MM.1S (cell line): ENCODE results near the gene FGD4.

Experiments
- DNase-seq: peaks from one replicate; pipeline ENCODE4 v3.0.0-alpha.2; 2015
- H2AFZ ChIP-seq: fragments of 300-600 bp; sonication (generic); 2 replicates; pipeline ENCODE4 v1.6.0; 2016; ENCODE audit warnings: antibody characterized with exemption, low read length
- H3F3A ChIP-seq: fragments of 300-600 bp; sonication (generic); 2 replicates; pipeline ENCODE4 v1.6.1; 2016; ENCODE audit warnings: mild to moderate bottlenecking, antibody characterized with exemption, low read length, moderate library complexity, mixed read lengths; ENCODE audit not compliant: insufficient read depth
- H3K27ac ChIP-seq: fragments of 300-600 bp; sonication (generic); 2 replicates; pipeline ENCODE4 v1.5.1; 2016; ENCODE audit warnings: mild to moderate bottlenecking, low read length
- H3K27me3 ChIP-seq: fragments of 300-600 bp; sonication (generic); replicated peaks from 2 replicates; pipeline ENCODE4 v1.6.0; 2016; ENCODE audit warnings: low read length; ENCODE audit not compliant: insufficient read depth
- H3K36me3 ChIP-seq: fragments of 300-600 bp; sonication (generic); replicated peaks from 2 replicates; pipeline ENCODE4 v1.6.1; 2016; ENCODE audit warnings: mild to moderate bottlenecking, low read length, mixed read lengths; ENCODE audit not compliant: insufficient read depth
- H3K4me1 ChIP-seq: fragments of 300-600 bp; sonication (generic); 2 replicates; pipeline ENCODE4 v1.6.1; 2016; ENCODE audit warnings: low read length, mixed read lengths
- H3K4me2 ChIP-seq: fragments of 300-600 bp; sonication (generic); 2 replicates; pipeline ENCODE4 v1.6.0; 2016; ENCODE audit warnings: low read depth, low read length
- H3K4me3 ChIP-seq: fragments of 300-600 bp; sonication (generic); 2 replicates; pipeline ENCODE4 v1.5.1; 2016; ENCODE audit warnings: low read length, mixed read lengths
- H3K79me2 ChIP-seq: fragments of 300-600 bp; sonication (generic); 2 replicates; pipeline ENCODE4 v1.6.1; 2016; ENCODE audit warnings: mixed run types, low read length, mixed read lengths
- H3K9ac ChIP-seq: fragments of 300-600 bp; sonication (generic); 2 replicates; pipeline ENCODE4 v1.6.1; 2016; ENCODE audit warnings: low read length, mixed read lengths
- H3K9me2 ChIP-seq: fragments of 300-600 bp; sonication (generic); replicated peaks from 2 replicates; pipeline ENCODE4 v1.6.1; 2016; ENCODE audit warnings: mild to moderate bottlenecking, low read length, mixed read lengths; ENCODE audit not compliant: insufficient read depth
- H3K9me3 ChIP-seq: fragments of 300-600 bp; sonication (generic); replicated peaks from 2 replicates; pipeline ENCODE4 v1.6.1; 2016; ENCODE audit warnings: mild to moderate bottlenecking, low read length, mixed read lengths; ENCODE audit not compliant: insufficient read depth
- H4K20me1 ChIP-seq: fragments of 300-600 bp; sonication (generic); 2 replicates; pipeline ENCODE4 v1.6.1; 2016; ENCODE audit warnings: mild to moderate bottlenecking, low read length, moderate library complexity, mixed read lengths; ENCODE audit not compliant: insufficient read depth
- CTCF ChIP-seq: fragments of 300-600 bp; sonication (generic); IDR thresholded peaks from 2 replicates; pipeline ENCODE4 v1.5.1; 2016; ENCODE audit warnings: antibody characterized with exemption, low read length, mixed read lengths
- EZH2 ChIP-seq: fragments of 300-600 bp; sonication (generic); optimal IDR thresholded peaks from 2 replicates; pipeline ENCODE3; 2017; ENCODE audit warnings: low read depth, mild to moderate bottlenecking, antibody characterized with exemption, low read length, mixed read lengths
- EZH2phosphoT487 ChIP-seq: fragments of 300-600 bp; sonication (generic); IDR thresholded peaks from 2 replicates; pipeline ENCODE4 v1.6.1; 2018; ENCODE audit warnings: antibody characterized with exemption, low read length

The FGD4 gene

GRCh38 chr12:32603071-32603470 is 203.7 kb downstream of the FGD4 start:
- Histone ChIP-seq H3K9ac (no peak overlapping the region), H3K36me3 (peaks cover 5% of the 10 kb centered on the region; the same call in 1 of the 2 replicates), H4K20me1 (no peaks in the 10 kb centered on the region), H3K79me2 (peaks cover 11% of the 10 kb centered on the region; the same call in 1 of the 2 replicates), H3K9me2 (no peaks in the 10 kb centered on the region), H2AFZ (no peak overlapping the region), H3K27me3 (no peaks in the 10 kb centered on the region), H3K4me1 (no peaks in the 10 kb centered on the region), H3F3A (no peaks in the 10 kb centered on the region), H3K9me3 (no peaks in the 10 kb centered on the region), H3K4me3 (no peak overlapping the region), H3K27ac (no peak overlapping the region), H3K4me2 (no peak overlapping the region)
- TF ChIP-seq CTCF (no peak), EZH2 (no peak), EZH2phosphoT487 (no peak)
- DNase-seq: no peak

DNA sequence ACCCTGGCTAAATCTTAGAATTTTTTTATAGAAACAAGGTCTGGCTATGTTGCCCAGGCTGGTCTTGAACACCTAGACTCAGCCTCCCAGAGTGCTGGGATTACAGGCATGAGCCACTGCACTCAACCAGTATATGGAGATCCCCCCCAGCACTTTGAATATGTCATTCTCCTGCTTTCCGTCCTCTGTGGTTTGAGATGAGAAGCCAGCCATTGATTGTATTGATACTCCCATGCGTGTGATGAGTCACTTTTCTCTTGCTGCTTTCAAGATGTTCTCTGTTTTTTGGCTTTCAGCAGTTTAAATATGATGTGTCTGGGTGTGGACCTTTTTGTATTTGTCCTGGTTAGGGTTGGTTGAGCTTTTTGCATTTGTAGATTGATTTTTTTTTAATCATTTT is 204.5 kb downstream of the FGD4 start:
- Histone ChIP-seq H3K4me3 (no peak overlapping the region), H3K9ac (no peak overlapping the region), H3K36me3 (peaks cover 5% of the 10 kb centered on the region; the same call in 1 of the 2 replicates), H3F3A (no peaks in the 10 kb centered on the region), H3K9me3 (no peaks in the 10 kb centered on the region), H3K4me2 (no peak overlapping the region), H3K79me2 (peaks cover 13% of the 10 kb centered on the region; the same call in 1 of the 2 replicates), H3K9me2 (no peaks in the 10 kb centered on the region), H3K4me1 (no peaks in the 10 kb centered on the region), H4K20me1 (no peaks in the 10 kb centered on the region), H3K27me3 (no peaks in the 10 kb centered on the region), H2AFZ (no peak overlapping the region), H3K27ac (no peak overlapping the region)
- no peak for DNase-seq
- TF ChIP-seq EZH2 (no peak), EZH2phosphoT487 (no peak), CTCF (no peak)

GRCh38 chr12:32604565-32604964 is 205.2 kb downstream of the FGD4 start:
- Histone ChIP-seq H3K9ac (no peak overlapping the region), H3K27me3 (no peaks in the 10 kb centered on the region), H3K9me2 (no peaks in the 10 kb centered on the region), H3K36me3 (peaks cover 5% of the 10 kb centered on the region; the same call in 1 of the 2 replicates), H4K20me1 (no peaks in the 10 kb centered on the region), H3F3A (no peaks in the 10 kb centered on the region), H3K9me3 (no peaks in the 10 kb centered on the region), H3K4me2 (no peak overlapping the region), H3K27ac (no peak overlapping the region), H3K4me1 (no peaks in the 10 kb centered on the region), H2AFZ (no peak overlapping the region), H3K79me2 (peaks cover 13% of the 10 kb centered on the region; the same call in 1 of the 2 replicates), H3K4me3 (no peak overlapping the region)
- TF ChIP-seq CTCF (no peak), EZH2 (no peak), EZH2phosphoT487 (no peak)
- no peak for DNase-seq
